Liver (tissue), 3 donors: ENCODE results near the gene HINT2.

Experiments
- FOXA1 ChIP-seq: IDR thresholded peaks from 2 replicates; pipeline ENCODE4 v1.6.1; 2016; ENCODE audit warnings: antibody characterized with exemption
- GABPA ChIP-seq, 2 donors: IDR thresholded peaks in 1 of 2; conservative IDR thresholded peaks in 1 of 2; 2 replicates each; pipeline ENCODE4 v1.6.1; 2016; ENCODE audit warnings: antibody characterized with exemption in 2 of 2, mild to moderate bottlenecking in 1 of 2, moderate library complexity in 1 of 2
- JUND ChIP-seq, 2 donors: IDR thresholded peaks; 2 replicates each; pipeline ENCODE4 v1.6.1; 2016; ENCODE audit warnings: antibody characterized with exemption in 2 of 2
- MAX ChIP-seq: IDR thresholded peaks from 2 replicates; pipeline ENCODE4 v1.6.1; 2016; ENCODE audit warnings: antibody characterized with exemption
- NR2F2 ChIP-seq: IDR thresholded peaks from 2 replicates; pipeline ENCODE4 v1.6.1; 2016; ENCODE audit warnings: antibody characterized with exemption
- RAD21 ChIP-seq, 2 donors: IDR thresholded peaks; 2 replicates each; pipeline ENCODE4 v1.6.1; 2016; ENCODE audit warnings: antibody characterized with exemption in 2 of 2, mild to moderate bottlenecking in 2 of 2
- REST ChIP-seq: IDR thresholded peaks from 2 replicates; pipeline ENCODE4 v1.6.1; 2016; ENCODE audit warnings: antibody characterized with exemption, mild to moderate bottlenecking
- RXRA ChIP-seq, 2 donors: IDR thresholded peaks; 2 replicates each; pipeline ENCODE4 v1.6.1; 2017 to 2018; ENCODE audit warnings: antibody characterized with exemption in 2 of 2, mild to moderate bottlenecking in 1 of 2
- SP1 ChIP-seq: IDR thresholded peaks from 2 replicates; pipeline ENCODE4 v1.6.1; 2018; ENCODE audit warnings: antibody characterized with exemption, mild to moderate bottlenecking
- TAF1 ChIP-seq: conservative IDR thresholded peaks from 2 replicates; pipeline ENCODE4 v1.6.1; 2016; ENCODE audit warnings: antibody characterized with exemption, mild to moderate bottlenecking
- YY1 ChIP-seq: IDR thresholded peaks from 2 replicates; pipeline ENCODE4 v1.6.1; 2016; ENCODE audit warnings: antibody characterized with exemption, mild to moderate bottlenecking
- ZBTB33 ChIP-seq: IDR thresholded peaks from 2 replicates; pipeline ENCODE4 v1.6.1; 2016; ENCODE audit warnings: antibody characterized with exemption
- TF ChIP-seq, protein P1 (sequence below): fragments of 150-350 bp; IDR thresholded peaks from 2 replicates; pipeline ENCODE4 v1.5.1; 2017; ENCODE audit warnings: improper control_type of control experiment, low read depth, low read length; ENCODE audit not compliant: missing input control
- TF ChIP-seq, protein P2 (sequence below): IDR thresholded peaks from 2 replicates; pipeline ENCODE4 v1.6.1; 2016; ENCODE audit warnings: antibody characterized with exemption
- donor health status: healthy.
- donor health status: healthy.

DNA sequence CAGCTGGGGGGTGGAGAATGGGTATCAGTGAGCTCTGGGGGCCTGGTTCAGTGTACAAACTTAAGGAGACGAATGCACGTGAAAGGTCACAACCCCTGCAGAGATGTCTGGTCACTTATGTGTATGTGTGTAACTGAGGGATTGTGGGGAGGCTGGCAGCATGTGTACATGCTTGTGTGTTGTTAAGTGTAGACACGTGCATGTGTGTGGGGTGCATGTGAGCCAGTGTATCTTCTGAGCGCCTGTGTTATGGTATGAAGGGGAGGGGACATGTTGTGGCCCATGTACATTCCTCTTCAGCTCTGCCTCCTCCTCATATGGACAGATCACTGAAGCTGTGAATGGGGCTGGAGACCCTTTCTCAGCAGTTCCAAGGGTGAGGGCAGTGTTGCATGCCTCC lies 16.2 kb upstream of the HINT2 start:
- TF ChIP-seq RAD21 (IDR thresholded peaks at IDR 0.05): no peak
- TF ChIP-seq MAX: no peak
- TF ChIP-seq, protein P1, sequence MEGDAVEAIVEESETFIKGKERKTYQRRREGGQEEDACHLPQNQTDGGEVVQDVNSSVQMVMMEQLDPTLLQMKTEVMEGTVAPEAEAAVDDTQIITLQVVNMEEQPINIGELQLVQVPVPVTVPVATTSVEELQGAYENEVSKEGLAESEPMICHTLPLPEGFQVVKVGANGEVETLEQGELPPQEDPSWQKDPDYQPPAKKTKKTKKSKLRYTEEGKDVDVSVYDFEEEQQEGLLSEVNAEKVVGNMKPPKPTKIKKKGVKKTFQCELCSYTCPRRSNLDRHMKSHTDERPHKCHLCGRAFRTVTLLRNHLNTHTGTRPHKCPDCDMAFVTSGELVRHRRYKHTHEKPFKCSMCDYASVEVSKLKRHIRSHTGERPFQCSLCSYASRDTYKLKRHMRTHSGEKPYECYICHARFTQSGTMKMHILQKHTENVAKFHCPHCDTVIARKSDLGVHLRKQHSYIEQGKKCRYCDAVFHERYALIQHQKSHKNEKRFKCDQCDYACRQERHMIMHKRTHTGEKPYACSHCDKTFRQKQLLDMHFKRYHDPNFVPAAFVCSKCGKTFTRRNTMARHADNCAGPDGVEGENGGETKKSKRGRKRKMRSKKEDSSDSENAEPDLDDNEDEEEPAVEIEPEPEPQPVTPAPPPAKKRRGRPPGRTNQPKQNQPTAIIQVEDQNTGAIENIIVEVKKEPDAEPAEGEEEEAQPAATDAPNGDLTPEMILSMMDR: no peak
- TF ChIP-seq JUND (IDR thresholded peaks at IDR 0.05): no peak
- no peak for TF ChIP-seq ZBTB33
- no peak for TF ChIP-seq REST
- no peak for TF ChIP-seq FOXA1
- no peak for TF ChIP-seq YY1
- TF ChIP-seq NR2F2: no peak
- no peak for TF ChIP-seq TAF1
- no peak for TF ChIP-seq SP1
- TF ChIP-seq GABPA (IDR thresholded peaks at IDR 0.05 in 1 of 2, conservative IDR thresholded peaks at IDR 0.05 in 1 of 2): no peak
- TF ChIP-seq RXRA (IDR thresholded peaks at IDR 0.05): no peak
- TF ChIP-seq, protein P2, sequence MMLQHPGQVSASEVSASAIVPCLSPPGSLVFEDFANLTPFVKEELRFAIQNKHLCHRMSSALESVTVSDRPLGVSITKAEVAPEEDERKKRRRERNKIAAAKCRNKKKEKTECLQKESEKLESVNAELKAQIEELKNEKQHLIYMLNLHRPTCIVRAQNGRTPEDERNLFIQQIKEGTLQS: no peak
